GM21723 (cell line): ENCODE measurements around the gene SMIM22.

ENCODE experiments used
- ATAC-seq: cut with Tn5 transposase; IDR thresholded peaks from one replicate; pipeline ENCODE4 v1.9.1; 2021; ENCODE audit warnings: mild to moderate bottlenecking, moderate library complexity; ENCODE audit not compliant: unreplicated experiment

Gene SMIM22, protein sequence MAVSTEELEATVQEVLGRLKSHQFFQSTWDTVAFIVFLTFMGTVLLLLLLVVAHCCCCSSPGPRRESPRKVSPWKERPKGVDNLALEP

DNA sequence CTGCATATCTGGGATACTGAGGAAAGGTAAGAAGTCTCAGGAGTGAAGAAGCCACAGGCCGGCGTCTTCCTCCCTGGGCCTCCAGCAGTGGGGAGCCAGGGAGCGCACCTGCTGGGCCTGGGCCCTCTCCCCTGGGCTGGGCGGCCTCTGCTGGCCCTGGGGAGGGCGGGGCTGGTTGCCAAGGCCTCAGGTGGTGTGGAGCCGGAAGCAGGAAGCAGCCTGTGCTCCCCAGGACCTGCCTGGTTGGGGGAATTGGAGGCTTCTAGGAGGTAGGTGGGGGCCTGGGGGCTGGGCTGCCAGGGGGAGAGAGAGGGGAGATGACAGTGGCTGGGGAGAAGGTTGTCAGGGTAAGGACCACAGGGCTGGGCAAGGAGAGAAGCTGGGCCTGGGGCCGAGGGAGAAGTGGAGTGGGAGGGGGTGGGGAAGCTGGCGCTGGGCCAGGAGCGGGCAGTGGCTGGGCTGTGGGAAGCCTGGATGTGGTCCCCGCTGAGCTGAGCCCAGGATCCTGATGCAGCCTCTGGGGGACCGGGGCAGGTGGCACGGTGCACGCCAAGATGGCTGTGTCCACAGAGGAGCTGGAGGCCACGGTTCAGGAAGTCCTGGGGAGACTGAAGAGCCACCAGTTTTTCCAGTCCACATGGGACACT lies at the start of gene SMIM22:
TSS of gene SMIM22 (plus strand) at position 189 of the 647 bp plus-strand sequence. CDS start at position 555, 366 bp downstream.
- ATAC-seq: no peak

DNA sequence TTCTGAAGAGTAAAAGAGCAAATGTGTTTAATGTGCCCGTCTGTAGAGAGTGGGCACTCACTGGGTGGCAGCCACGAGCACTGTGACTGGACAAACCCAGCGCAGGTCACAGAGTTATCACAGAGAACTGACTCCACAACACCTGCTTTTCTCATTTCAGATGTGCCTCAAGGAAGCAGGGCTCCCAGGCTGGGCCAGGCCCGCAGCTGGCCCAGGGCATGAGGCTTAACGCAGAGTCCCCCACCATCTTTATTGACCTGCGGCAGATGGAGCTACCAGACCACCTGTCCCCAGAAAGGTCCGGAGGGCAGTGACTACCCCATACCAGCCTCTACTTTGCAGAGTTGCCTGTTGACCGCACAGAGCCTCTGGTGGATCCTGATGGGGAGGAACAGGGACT lies 49.0 kb upstream of the SMIM22 start:
- ATAC-seq: no peak

DNA sequence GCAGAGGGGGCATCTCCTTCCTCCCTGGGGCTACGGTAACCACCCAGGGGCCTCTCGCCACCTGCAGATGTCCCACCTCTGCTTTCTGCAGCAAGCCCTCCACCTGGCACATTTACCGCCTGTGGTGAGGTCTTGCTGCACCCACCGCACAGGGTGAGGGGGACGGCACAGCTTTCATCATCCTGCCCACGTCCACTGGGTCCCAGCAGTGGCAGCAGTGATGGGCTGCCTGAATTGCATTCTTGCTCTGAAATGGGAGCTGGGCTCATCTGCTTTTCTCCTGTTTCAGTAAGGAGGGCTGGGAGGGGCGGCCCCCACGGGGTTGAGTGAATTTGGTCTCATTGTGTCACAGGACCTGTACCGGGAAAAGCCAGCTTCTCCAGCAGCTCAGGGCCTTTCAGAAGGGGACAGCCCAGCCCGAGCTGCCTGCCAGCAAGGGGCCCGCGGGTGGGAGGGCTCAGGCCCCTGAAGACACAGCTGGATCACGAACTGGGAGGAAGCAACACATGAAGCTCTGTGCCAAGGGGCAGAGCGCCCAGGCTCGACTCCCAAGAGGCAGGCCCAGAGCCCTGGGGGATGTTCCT lies 48.1 kb upstream of the SMIM22 start:
- ATAC-seq: no peak

DNA sequence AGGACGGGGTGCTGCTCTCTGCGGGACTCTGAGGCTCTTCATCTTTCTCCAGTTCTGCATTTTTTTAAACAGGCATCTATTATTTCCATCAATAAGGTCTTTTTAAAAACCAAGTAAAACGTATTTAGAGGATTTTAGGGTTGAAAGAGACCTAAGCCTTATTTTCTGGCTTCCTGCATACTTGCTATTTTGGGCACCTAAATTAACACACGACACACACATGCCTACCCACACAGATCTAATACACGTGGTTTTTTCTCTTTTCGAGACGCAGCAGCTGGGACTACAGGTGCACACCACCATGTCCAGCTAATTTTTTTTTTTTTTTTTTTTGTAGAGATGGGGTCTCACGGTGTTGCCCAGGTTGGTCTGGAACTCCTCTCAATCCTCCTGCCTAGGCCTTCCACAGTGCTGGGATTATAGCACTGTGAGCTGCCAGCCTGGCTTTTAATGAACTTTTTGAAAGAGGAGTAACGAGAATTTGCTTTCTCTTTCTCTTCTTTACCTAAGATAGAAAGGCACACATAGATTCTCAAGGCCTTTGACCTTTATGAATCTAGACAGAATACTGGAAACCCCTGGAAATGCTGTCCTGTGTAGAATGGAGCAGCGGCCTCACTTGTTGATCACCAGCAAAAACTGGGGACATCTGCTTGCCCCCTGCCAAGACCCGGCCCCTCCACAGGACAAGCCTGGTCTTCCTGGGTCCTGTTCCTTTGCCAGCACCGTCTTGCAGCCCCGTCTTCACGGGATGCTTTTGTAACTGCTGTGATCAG lies 47.1 kb upstream of the SMIM22 start:
- ATAC-seq: no peak

DNA sequence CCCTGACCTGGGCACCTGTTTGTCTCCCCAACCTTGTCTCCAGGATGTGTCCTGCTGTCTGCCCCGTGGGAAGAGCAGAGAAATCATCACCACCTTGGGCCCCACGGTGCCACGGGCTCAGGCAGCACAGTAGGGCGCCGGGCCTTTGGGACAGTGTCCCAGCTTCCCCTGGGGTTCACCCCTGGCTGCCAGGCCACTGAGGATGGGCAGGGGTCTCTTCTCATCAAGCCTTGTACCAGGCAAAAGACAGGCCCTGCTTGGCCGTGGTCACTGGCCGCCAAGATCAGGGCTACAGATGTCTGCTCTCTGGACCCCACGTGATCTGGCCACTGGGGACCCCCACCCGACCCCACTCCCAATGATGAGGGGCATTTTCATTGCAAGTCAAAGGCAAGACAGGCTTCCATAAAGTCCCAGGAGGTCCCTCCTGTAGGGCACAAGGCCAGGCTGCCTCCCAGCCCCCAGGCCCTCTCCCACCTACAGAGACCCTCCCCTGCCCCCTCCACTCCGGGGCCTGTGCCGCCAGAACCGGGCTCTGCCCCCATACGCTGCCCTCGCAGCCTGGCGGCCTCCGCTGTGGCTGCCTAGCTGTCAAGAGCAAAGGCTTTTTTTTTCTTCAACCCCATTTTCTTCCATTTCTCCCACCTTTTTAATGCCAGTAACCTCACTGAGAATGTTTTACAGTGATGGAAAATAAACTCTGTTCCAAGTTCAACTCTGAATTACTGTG lies 46.3 kb upstream of the SMIM22 start:
- ATAC-seq: no peak

DNA sequence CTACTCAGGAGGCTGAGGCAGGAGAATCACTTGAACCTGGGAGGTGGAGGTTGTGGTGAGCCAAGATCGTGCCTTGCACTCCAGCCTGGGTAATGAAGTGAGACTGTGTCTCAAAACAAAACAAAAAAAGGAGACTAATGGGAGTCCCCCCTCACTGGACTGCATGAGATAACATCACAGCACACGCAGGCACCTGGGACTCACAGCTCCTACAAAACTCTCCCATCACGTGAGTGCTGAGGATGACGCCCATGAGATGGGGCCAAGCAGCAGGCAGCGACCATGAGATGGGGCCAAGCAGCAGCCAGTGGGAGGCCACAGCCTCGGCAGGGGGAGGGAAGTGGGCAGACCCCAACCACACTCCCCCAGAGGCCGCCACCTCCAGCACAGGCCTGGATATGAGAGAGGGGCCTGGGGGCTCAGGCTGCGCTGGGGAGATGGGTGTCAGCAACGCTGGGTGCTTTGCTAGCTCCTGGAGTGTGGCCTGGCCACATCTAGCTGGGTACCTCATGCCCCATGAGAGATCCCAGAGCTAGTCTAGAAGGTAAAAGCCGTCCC lies 45.4 kb upstream of the SMIM22 start:
- no peak for ATAC-seq

DNA sequence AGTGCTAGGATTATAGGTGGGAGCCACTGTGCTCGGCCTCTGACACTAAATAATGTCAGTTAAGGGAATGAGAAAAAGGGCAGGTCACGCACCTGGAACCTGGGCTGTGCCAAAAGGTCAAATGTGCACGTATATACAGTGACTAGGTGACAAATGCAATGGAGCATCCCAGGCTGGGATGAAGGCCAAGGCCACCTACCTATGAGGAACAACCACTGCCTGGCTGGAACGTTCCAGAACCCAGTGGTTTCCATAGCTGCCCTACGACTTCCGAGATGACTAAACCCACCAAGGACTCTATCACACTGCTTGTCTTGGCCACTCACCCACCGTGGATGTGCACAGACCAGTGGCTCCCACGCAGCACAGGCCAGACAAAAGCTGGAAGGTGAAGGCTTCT lies 44.3 kb upstream of the SMIM22 start:
- ATAC-seq: no peak

DNA sequence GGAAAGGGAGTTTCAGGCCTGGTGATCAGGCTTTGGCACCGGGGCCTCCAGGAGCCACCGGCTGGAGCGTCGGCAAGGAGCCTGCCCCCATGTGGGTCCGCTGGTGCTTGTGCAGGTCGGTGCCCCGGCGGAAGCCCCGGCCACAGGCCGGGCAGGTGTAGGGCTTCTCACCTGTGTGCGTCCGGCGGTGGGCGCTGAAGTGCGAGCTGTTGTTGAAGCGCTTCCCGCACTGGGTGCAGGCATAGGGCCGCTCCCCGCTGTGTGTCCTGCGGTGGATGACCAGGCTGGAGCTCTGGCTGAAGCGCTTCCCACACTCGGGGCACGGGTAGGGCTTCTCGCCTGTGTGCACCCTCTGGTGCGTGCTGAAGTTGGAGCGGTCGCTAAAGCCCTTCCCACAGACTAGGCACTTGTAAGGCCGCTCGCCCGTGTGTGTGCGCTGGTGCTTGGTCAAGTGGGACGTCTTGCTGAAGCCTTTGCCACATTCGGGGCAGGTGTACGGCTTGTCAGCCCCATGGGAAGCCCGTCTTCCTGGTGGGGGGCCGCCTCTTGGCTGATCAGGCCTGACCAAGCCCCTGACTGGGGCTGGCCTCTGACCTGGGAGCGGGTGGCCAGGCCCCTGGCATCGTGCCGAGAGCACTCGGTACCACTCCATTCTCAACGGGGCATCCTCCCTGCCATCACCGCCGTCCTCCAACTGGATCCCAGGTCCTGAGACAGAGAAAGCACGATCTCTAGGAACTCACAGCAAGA lies 42.6 kb upstream of the SMIM22 start:
- no peak for ATAC-seq

DNA sequence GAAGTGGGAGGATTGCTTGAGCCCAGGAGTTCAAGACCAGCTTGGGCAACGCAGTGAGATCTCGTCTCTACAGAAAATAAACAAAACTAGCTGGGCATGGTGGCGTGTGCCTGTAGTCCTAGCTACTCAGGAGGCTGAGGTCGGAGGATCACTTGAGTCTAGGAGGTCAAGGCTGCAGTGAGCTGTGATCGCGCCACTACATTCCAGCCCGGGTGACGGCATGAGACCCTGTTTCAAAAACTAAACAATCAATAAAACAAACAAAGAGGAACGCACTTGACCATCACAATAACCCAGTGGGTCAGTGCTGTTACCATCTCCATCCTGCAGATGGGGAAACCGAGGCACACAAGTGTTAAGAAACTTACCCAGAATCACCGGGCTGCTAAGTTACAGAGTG lies 41.9 kb upstream of the SMIM22 start:
- no peak for ATAC-seq

DNA sequence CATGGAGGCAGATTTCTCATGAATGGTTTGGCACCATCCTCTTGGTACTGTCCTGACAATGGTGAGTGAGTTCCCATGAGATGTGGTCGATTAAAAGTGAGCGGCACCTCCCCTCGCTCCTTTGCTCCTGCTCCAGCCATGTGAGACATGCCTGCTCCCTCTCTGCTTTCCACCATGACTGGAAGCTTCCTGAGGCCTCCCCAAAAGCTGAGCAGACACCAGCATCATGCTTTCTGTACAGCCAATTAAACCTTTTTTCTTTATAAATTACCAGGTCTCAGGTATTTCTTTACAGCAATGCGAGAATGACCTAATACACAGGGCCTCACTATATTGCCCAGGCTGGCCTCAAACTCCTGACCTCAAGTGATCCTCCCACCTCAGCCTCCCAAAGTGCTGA lies 40.3 kb upstream of the SMIM22 start:
- no peak for ATAC-seq

DNA sequence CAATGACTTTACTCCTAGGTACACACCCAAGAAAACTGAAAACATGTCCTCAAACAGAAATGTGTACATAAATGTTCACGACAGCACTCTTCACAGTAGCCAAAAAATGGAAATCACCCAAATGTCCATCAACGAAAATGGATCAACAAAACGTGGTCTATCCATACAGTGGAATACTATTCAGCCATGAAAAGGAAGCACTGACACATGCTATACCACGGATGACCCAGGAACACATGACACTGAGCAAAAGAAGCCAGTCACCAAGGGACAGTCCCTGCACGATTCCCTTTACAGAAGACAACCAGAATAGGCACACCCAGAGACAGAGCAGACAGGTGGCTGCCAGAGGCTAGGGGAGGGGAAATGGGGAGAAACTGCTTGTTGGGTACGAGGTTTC lies 39.5 kb upstream of the SMIM22 start:
- no peak for ATAC-seq

DNA sequence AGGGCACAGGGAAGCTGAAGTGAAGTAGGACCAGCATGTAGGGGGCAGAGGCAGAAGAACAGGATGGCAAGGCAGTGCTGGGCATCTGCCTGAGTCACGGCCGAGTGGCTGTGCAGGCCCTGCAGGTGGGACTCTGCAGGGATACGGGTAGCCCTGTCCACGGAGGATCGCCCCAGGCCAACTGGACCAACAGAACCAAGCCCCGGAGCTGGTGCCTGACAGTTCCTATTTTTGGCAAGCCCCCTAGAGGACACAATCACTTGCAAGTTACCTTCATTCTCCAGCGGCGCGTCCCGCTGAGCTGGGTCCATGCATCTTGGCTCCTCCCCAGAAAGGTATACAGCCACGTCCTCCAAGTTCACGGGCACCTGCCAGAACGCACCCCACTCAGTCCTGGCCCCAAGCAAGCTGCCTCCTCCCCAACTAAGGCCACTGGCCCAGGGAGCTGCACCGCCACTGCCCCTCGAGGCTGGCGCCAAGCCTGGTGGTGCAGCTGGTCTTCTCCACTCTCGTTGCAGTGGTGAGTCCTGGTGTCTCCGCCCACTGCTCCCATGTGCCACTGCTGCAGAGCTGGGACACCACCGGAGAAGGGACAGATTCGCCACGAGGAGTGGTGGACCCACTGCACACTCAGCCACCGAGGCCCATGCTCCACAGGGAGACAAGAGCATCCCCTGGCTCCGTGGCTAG lies 34.8 kb upstream of the SMIM22 start:
- ATAC-seq: no peak

DNA sequence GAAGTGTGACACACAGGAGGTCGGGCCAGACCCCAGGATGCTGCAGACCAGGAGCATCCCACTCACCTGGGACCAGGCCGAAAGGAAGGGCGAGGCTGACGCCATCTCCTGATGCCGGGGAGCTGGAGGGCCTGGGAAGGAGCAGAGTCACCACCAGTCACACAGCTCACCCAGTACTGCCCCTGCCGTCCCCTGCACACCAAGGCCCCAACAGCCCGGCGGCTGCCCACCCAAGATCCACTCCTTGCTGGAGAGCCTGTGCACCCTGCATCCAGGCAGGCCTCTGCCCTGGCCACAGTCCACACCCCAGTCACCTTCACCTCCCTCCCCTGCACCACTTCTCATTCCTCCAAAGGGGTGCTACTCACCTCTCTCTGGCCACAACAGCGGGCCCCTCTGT lies 33.0 kb upstream of the SMIM22 start:
- ATAC-seq: no peak

DNA sequence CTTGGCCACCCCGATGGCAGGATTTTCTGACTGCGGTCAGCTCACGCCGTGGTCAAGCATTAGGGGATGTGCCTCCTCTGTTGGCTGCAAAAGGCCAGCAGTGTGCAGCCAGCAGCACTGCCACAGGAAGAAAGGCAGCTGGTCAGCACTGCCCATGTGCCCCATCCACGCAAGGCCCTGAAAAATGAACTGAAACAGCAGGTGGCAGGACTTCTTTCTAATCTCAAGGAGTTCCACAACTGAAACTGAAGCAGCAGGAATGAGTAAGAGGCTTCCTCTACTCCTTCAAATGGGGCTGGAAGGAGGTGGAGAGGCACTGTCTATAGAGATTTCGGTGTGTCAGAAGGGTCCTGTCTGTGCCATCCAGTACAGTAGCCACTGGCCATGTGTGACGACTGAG lies 31.4 kb upstream of the SMIM22 start:
- ATAC-seq: no peak

DNA sequence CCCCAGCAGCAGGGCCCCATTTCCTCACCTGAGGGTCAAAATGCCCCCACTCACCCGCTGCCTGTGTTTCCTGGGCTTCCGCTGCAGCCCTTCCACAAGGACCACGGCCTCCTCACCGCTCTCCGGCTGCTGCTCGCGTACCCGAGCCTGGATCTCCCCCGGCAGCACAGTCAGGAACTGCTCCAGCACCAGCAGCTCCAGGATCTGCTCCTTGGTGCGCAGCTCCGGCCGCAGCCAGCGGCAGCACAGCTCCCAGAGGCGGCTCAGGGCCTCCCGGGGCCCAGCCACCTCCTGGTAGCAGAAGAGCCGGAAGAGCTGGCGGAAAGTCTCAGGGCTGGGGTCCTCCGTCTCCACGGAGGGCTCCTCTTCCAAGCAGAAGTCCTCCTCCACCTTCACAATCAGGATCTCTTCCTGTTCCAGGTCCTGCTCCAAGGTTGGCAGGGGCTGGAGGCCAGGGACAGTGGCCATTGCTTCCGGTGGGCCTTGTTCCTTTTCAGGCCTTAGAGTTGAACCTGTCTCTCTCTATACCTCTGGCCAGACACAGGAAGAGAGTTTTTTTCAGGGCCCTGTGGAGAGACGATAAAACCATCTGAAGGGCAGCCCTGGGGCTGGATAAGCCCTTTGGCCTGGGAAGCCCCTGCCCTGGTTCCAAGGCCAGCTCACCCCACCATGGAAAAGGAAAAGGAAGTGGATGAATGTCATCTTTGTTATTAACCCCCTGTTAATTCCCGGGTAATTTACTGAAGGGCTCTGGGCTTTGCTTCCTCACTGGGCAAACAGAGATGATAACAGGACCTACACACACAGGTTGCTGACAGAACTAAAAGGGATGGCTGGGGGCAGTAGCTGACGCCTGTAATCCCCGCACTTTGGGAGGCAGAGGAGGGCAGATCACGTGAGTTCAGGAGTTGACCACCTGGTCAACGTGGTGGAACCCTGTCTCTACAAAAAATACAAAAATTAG lies 29.4 kb upstream of the SMIM22 start:
- no peak for ATAC-seq

DNA sequence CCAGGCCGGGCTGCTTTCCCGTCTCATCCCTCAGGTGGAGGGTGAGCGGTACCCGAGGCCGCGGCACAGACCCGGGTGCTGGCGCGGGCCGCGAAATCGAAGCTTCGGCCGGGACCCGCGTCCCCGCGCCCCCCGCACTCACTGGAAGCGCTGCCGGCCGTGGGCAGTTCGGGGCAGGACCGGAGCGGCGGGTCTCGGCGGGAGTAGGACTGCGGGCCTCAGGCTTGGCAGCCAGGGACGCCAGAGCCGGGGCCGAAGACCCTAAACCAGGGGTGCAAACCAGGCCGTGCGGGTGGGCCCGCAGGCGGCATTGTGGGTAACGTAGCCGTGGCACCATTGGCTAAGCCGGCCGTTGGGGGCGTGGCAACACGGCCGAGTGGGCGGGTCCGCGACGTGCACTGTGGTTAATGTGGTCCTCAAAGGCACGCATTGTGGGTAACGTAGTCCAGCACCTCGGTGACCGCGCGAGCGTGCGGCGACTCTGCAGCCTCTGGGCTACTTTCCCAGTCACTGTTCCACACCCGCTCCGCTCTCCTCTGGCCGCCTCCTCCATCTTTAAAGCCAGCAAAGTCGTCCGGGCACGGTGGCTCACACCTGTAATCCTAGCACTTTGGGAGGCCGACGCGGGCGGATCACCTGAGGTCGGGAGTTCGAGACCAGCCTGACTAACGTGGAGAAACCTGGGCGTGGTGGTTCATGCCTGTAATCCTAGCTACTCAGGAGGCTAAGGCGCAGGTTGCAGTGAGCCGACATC lies 28.1 kb upstream of the SMIM22 start, which contains the start of gene ZNF500:
TSS of gene ZNF500 (minus strand) at position 288 of the 754 bp plus-strand sequence. CDS start 1,184 bp downstream, outside the sequence.
- peak; percentile 77 for ATAC-seq

DNA sequence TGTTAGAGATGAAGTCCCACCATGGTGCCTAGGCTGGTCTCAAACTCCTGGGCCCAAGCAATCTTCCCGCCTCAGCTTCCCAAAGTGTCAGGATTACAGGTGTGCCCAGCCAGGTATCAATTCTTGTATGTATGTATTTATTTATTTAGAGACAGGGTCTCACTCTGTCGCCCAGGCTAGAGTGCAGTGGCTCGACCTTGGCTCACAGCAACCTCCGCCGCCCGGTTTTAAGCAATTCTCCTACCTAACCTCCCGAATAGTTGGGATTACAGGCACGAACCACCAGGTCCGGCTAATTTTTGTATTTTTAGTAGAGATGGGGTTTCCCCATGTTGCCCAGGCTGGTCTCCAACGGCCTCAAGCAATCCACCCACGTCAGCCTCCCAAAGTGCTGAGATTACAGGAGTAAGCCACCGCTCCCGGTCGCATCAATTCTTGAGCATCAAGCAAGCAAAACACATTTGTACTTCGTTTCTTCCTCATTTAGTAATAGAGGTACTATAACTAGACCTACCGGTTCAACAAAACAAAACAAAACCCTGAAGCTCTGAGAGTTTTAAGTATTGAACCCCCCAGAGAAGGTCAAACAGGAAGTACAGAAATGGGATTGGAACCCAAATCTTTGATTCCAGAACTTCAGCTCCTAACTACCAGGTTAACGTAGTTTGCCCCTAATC lies 27.2 kb upstream of the SMIM22 start:
- ATAC-seq: peak; percentile 3
